GM23248 (cell line): ENCODE measurements around the gene ABHD6. TPM values are rescaled to one million over a fixed set of nuclear protein-coding genes. Genes with fewer than 3 reads are reported as not detected.

ENCODE experiments used
- DNase-seq: peaks from one replicate; pipeline ENCODE4 v3.0.0-alpha.2; 2015
- H2AFZ ChIP-seq: fragments of 200-600 bp; sonication (generic); 2 replicates; pipeline ENCODE4 v1.6.1; 2016; ENCODE audit warnings: antibody characterized with exemption
- H3F3A ChIP-seq: fragments of 200-600 bp; sonication (generic); 2 replicates; pipeline ENCODE4 v1.6.1; 2016; ENCODE audit warnings: mild to moderate bottlenecking, antibody characterized with exemption, mixed run types; ENCODE audit not compliant: insufficient read depth
- H3K27ac ChIP-seq: fragments of 200-600 bp; sonication (generic); 2 replicates; pipeline ENCODE4 v1.5.1; 2016; ENCODE audit warnings: mild to moderate bottlenecking
- H3K27me3 ChIP-seq: fragments of 200-600 bp; sonication (generic); replicated peaks from 2 replicates; pipeline ENCODE4 v1.6.1; 2016; ENCODE audit warnings: mild to moderate bottlenecking; ENCODE audit not compliant: insufficient read depth
- H3K36me3 ChIP-seq: fragments of 200-600 bp; sonication (generic); 2 replicates; pipeline ENCODE4 v1.6.1; 2016; ENCODE audit warnings: low read depth, mild to moderate bottlenecking
- H3K4me1 ChIP-seq: fragments of 200-600 bp; sonication (generic); 2 replicates; pipeline ENCODE4 v1.6.1; 2016; ENCODE audit warnings: mild to moderate bottlenecking; ENCODE audit not compliant: insufficient read depth
- H3K4me2 ChIP-seq: fragments of 200-600 bp; sonication (generic); one replicate; pipeline ENCODE4 v1.6.1; 2016; ENCODE audit warnings: mild to moderate bottlenecking; ENCODE audit not compliant: unreplicated experiment
- H3K4me3 ChIP-seq: fragments of 200-600 bp; sonication (generic); 2 replicates; pipeline ENCODE4 v1.5.1; 2016; ENCODE audit warnings: mild to moderate bottlenecking
- H3K79me2 ChIP-seq: fragments of 200-600 bp; sonication (generic); 2 replicates; pipeline ENCODE4 v1.6.1; 2016; ENCODE audit warnings: mild to moderate bottlenecking; ENCODE audit not compliant: insufficient read depth
- H3K9ac ChIP-seq: fragments of 200-600 bp; sonication (generic); 2 replicates; pipeline ENCODE4 v1.6.1; 2016; ENCODE audit warnings: mild to moderate bottlenecking
- H3K9me2 ChIP-seq: fragments of 200-600 bp; sonication (generic); 2 replicates; pipeline ENCODE4 v1.6.1; 2016; ENCODE audit warnings: mixed run types, mild to moderate bottlenecking, moderate library complexity; ENCODE audit not compliant: insufficient read depth
- H3K9me3 ChIP-seq: fragments of 200-600 bp; sonication (generic); one replicate; pipeline ENCODE4 v1.6.1; 2017; ENCODE audit warnings: low read depth
- H4K20me1 ChIP-seq: fragments of 200-600 bp; sonication (generic); 2 replicates; pipeline ENCODE4 v1.6.0; 2016; ENCODE audit not compliant: insufficient read depth
- EZH2 ChIP-seq: fragments of 200-600 bp; sonication (generic); IDR thresholded peaks from 2 replicates; pipeline ENCODE4 v1.6.1; 2018; ENCODE audit warnings: antibody characterized with exemption, mild to moderate bottlenecking; ENCODE audit not compliant: insufficient read depth, poor library complexity, severe bottlenecking
- EZH2phosphoT487 ChIP-seq: fragments of 200-600 bp; sonication (generic); IDR thresholded peaks from 2 replicates; pipeline ENCODE4 v1.6.1; 2018; ENCODE audit warnings: antibody characterized with exemption, moderate library complexity, mild to moderate bottlenecking, low read depth; ENCODE audit not compliant: insufficient read depth
- WGBS, 2 experiments: methylation state at CpG; one replicate each; pipeline ENCODE4 v1.1.6; 2015 to 2017; ENCODE audit warnings: low lambda C conversion rate in 2 of 2, low coverage in 1 of 2; ENCODE audit errors: missing lambda C conversion rate in 2 of 2; 5-methylcytosine and 5-hydroxymethylcytosine counted together
- in situ Hi-C: fragments of 300-500 bp; cut with MboI; formaldehyde crosslinking; loops from 2 replicates; pipeline ENCODE4 v1.15.0; 2020
- polyA plus RNA-seq: library from polyadenylated mRNA; unstranded; fragments of >200 nt; fragmentation: Nextera tagmentation; extraction: Ambion mirVana; gene quantifications from 2 replicates; pipeline ENCODE4 v1.2.1, GENCODE V29; 2016
- total RNA-seq: library from RNA; depleted of rRNA; stranded (reverse); fragments of >200 nt; shearing (Covaris generic); gene quantifications from 2 replicates; pipeline ENCODE4 v1.2.3, GENCODE V29; 2014

The ABHD6 gene
- total and polyA plus RNA-seq, 2 experiments from 2014 or later = 4.4 to 5.3 TPM

- Histone ChIP-seq H3K9me3 (no peaks in the 10 kb centered on the region), H3K27ac (no peak overlapping the region), H3K9ac (no peak overlapping the region), H3K36me3 (no peaks in the 10 kb centered on the region), H3F3A (no peaks in the 10 kb centered on the region), H3K9me2 (no peaks in the 10 kb centered on the region), H3K4me2 (no peak overlapping the region), H3K27me3 (no peaks in the 10 kb centered on the region), H4K20me1 (no peaks in the 10 kb centered on the region), H3K79me2 (no peaks in the 10 kb centered on the region), H3K4me3 (no peak overlapping the region), H2AFZ (no peak overlapping the region), H3K4me1 (no peaks in the 10 kb centered on the region)
- TF ChIP-seq EZH2 (no peak), EZH2phosphoT487 (no peak)
- 63 to 68% methylated on average over 9 of the region's 9 CpGs for WGBS, 2 experiments
- DNase-seq = no peak
- in situ Hi-C loops = no loop called here
Observed at GRCh38 chr3:58291671-58292338, 54.2 kb downstream of the ABHD6 start.

- Histone ChIP-seq H3K4me3 (no peak overlapping the region), H3K4me2 (no peak overlapping the region), H3K27ac (no peak overlapping the region), H3K79me2 (no peaks in the 10 kb centered on the region), H3K27me3 (no peaks in the 10 kb centered on the region), H3K9ac (no peak overlapping the region), H3K36me3 (no peaks in the 10 kb centered on the region), H3K9me2 (no peaks in the 10 kb centered on the region), H3F3A (no peaks in the 10 kb centered on the region), H3K4me1 (no peaks in the 10 kb centered on the region), H4K20me1 (no peaks in the 10 kb centered on the region), H3K9me3 (no peaks in the 10 kb centered on the region), H2AFZ (no peak overlapping the region)
- in situ Hi-C loops = no loop called here
- TF ChIP-seq EZH2 (no peak), EZH2phosphoT487 (no peak)
- whole genome bisulfite sequencing, 2 experiments = 92 to 94% methylated on average over 8 to 10 of the region's 10 CpGs
- no peak for DNase-seq
Observed at GRCh38 chr3:58292866-58293265, 55.3 kb downstream of the ABHD6 start.

DNA sequence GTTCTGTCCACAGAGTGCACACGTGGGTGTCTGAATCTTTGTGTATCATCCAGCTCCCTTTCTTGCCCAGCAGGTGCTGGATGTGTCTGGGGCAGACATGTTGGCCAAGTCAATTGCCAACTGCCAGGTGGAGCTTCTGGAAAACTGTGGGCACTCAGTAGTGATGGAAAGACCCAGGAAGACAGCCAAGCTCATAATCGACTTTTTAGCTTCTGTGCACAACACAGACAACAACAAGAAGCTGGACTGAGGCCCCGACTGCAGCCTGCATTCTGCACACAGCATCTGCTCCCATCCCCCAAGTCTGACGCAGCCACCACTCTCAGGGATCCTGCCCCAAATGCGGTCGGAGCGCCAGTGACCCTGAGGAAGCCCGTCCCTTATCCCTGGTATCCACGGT, 55.9 kb downstream of the ABHD6 start:
- no peak overlapping the region for H3K9ac ChIP-seq
- 55 to 61% methylated on average over 9 of the region's 9 CpGs for WGBS, 2 experiments
- H3K79me2 ChIP-seq = no peaks in the 10 kb centered on the region
- no peaks in the 10 kb centered on the region for H3K9me3 ChIP-seq
- no peaks in the 10 kb centered on the region for H4K20me1 ChIP-seq
- no peak for TF ChIP-seq EZH2phosphoT487
- TF ChIP-seq EZH2 = no peak
- H3K4me1 ChIP-seq = no peaks in the 10 kb centered on the region
- no peaks in the 10 kb centered on the region for H3K36me3 ChIP-seq
- in situ Hi-C loops = no loop called here
- H3K4me3 ChIP-seq = no peak overlapping the region
- no peak overlapping the region for H3K4me2 ChIP-seq
- no peaks in the 10 kb centered on the region for H3K27me3 ChIP-seq
- no peaks in the 10 kb centered on the region for H3K9me2 ChIP-seq
- no peak overlapping the region for H2AFZ ChIP-seq
- no peaks in the 10 kb centered on the region for H3F3A ChIP-seq
- DNase-seq = no peak
- H3K27ac ChIP-seq = no peak overlapping the region

- in situ Hi-C loops = no loop called here
Observed at GRCh38 chr3:58296269-58296668, 58.7 kb downstream of the ABHD6 start.

More at GRCh38 chr3:58296269-58296668, 58.7 kb downstream of the ABHD6 start:
- Histone ChIP-seq H3K4me1 (no peaks in the 10 kb centered on the region), H3K9ac (no peak overlapping the region), H3K9me3 (no peaks in the 10 kb centered on the region), H3F3A (no peaks in the 10 kb centered on the region), H3K27ac (no peak overlapping the region), H3K4me3 (no peak overlapping the region), H3K36me3 (no peaks in the 10 kb centered on the region), H3K27me3 (peaks cover 2% of the 10 kb centered on the region; the same call in 1 of the 2 replicates), H3K79me2 (no peaks in the 10 kb centered on the region), H2AFZ (no peak overlapping the region), H4K20me1 (no peaks in the 10 kb centered on the region), H3K9me2 (no peaks in the 10 kb centered on the region), H3K4me2 (no peak overlapping the region)
- WGBS, 2 experiments = 49 to 52% methylated on average over 5 of the region's 5 CpGs
- no peak for DNase-seq
- TF ChIP-seq EZH2 = no peak
- no peak for TF ChIP-seq EZH2phosphoT487
